Gastroesophageal sphincter (tissue), 4 donors: ENCODE measurements around the gene DAP. TPM values are rescaled to one million over a fixed set of nuclear protein-coding genes. Genes with fewer than 3 reads are reported as not detected.

Experiments
- ATAC-seq: fragments of 150-250 bp; one replicate; pipeline ENCODE4 v1.9.1; 2016; ENCODE audit warnings: mild to moderate bottlenecking, moderate library complexity
- H3K27ac ChIP-seq, 4 donors: fragments of 200-600 bp; sonication (generic) in 3 of 4; 1 replicate in 3 of 4; 2 replicates in 1 of 4; pipeline ENCODE4 v1.5.1; 2016 to 2019
- H3K27me3 ChIP-seq: fragments of 200-600 bp; sonication (generic); one replicate; pipeline ENCODE4 v1.5.1; 2019
- H3K36me3 ChIP-seq, 2 donors: fragments of 200-600 bp; sonication (generic); one replicate each; pipeline ENCODE4 v1.5.1; 2019; ENCODE audit warnings: control low read depth in 1 of 2
- H3K4me1 ChIP-seq, 3 donors: fragments of 200-600 bp; sonication (generic); 1 replicate in 2 of 3; 2 replicates in 1 of 3; pipeline ENCODE4 v1.5.1; 2016 to 2019; ENCODE audit warnings: control low read depth in 2 of 3
- H3K4me3 ChIP-seq, 2 donors: fragments of 200-600 bp; sonication (generic); one replicate each; pipeline ENCODE4 v1.5.1; 2019; ENCODE audit warnings: mild to moderate bottlenecking in 1 of 2, moderate library complexity in 1 of 2
- H3K9me3 ChIP-seq, 3 donors: fragments of 200-600 bp; sonication (generic); one replicate each; pipeline ENCODE4 v1.5.1; 2017 to 2019; ENCODE audit warnings: control low read depth in 2 of 3
- EP300 ChIP-seq: sonication (generic); formaldehyde crosslinking; IDR thresholded peaks from one replicate; pipeline ENCODE4 v1.6.1; 2017; ENCODE audit warnings: antibody characterized with exemption, mild to moderate bottlenecking
- POLR2A ChIP-seq, 2 donors: fragments of 450-650 bp; IDR thresholded peaks; one replicate each; pipeline ENCODE4 v1.6.1; 2017; ENCODE audit warnings: antibody characterized with exemption in 2 of 2, mild to moderate bottlenecking in 2 of 2, moderate library complexity in 1 of 2
- POLR2AphosphoS5 ChIP-seq: sonication (generic); formaldehyde crosslinking; IDR thresholded peaks from one replicate; pipeline ENCODE4 v1.6.1; 2017; ENCODE audit warnings: antibody characterized with exemption
- WGBS, 2 donors: methylation state at CpG; one replicate each; pipeline ENCODE4 v1.1.5; 2018; ENCODE audit warnings: low coverage in 1 of 2; 5-methylcytosine and 5-hydroxymethylcytosine counted together
- total RNA-seq, 4 donors: library from RNA; depleted of rRNA; stranded (reverse); fragments of >200 nt; gene quantifications; one replicate each; pipeline ENCODE4 v1.1.0, GENCODE V29; 2016
- TF ChIP-seq, protein P1 (sequence below), 4 experiments: fragments of 200-600 bp in 2 of 4; fragments of 450-650 bp in 2 of 4; sonication (generic) in 1 of 4; IDR thresholded peaks; one replicate each; pipeline ENCODE4 v1.5.1; 2017 to 2019; ENCODE audit warnings: antibody characterized with exemption in 4 of 4, mild to moderate bottlenecking in 2 of 4, moderate library complexity in 2 of 4

The DAP gene
- total RNA-seq, 4 donors from 2014 or later: 21.8 to 41.9 (median 36.0) TPM

DNA sequence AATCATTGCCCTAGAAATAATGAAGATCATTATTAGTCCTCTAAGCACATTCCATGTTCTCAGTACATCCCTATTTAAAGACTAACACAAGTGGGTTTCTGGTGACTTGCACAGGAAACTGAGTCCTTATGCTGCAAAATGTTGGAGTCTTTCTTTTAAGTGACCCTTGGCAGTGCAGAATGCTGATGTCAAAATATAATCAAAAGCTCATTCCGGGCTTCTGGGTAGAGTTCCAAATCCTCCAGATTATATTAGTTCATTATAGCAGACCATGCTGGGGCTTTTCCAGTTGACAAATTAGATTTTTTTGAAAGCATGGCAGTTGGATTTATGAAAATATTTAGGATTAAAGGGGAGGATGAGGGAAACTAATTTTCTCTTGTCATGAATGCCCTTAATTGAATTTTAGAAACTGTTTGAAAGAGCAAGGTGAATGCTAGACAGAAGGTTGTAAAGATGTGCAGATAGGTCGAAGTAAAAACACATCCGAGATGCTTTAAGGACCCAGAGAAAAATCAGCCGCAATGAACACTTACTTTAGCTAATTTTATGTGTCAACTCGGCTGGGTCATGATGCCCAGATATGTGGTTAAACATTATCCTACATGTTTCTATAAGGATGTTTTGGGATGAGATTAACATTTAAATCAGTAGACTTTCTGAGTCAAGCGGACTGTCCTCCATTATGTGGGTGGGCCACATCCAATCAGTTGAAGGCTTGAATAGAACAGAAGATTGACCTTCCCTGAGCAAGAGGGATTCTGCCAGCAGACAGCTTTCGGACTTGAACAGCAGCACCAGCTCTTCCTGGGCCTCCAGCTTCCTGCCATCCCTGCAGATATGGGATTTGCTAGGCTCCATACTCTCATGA, 88.7 kb downstream of the DAP start:
- Histone ChIP-seq H3K9me3 (peaks cover 0 to 6% (median 0%) of the 10 kb centered on the region in 3 donors), H3K4me1 (no peaks in the 10 kb centered on the region), H3K27me3 (peaks cover 6% of the 10 kb centered on the region), H3K36me3 (peaks cover 0 to 3% of the 10 kb centered on the region in 2 donors), H3K27ac (no peak overlapping the region), H3K4me3 (no peak overlapping the region)
- no peak for TF ChIP-seq POLR2A (IDR thresholded peaks at IDR 0.05)
- TF ChIP-seq, protein P1, sequence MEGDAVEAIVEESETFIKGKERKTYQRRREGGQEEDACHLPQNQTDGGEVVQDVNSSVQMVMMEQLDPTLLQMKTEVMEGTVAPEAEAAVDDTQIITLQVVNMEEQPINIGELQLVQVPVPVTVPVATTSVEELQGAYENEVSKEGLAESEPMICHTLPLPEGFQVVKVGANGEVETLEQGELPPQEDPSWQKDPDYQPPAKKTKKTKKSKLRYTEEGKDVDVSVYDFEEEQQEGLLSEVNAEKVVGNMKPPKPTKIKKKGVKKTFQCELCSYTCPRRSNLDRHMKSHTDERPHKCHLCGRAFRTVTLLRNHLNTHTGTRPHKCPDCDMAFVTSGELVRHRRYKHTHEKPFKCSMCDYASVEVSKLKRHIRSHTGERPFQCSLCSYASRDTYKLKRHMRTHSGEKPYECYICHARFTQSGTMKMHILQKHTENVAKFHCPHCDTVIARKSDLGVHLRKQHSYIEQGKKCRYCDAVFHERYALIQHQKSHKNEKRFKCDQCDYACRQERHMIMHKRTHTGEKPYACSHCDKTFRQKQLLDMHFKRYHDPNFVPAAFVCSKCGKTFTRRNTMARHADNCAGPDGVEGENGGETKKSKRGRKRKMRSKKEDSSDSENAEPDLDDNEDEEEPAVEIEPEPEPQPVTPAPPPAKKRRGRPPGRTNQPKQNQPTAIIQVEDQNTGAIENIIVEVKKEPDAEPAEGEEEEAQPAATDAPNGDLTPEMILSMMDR (IDR thresholded peaks at IDR 0.05): no peak
- TF ChIP-seq EP300: no peak
- no peak for TF ChIP-seq POLR2AphosphoS5
- ATAC-seq: no peak
- 75 to 77% methylated on average over 7 of the region's 7 CpGs for WGBS, 2 donors

DNA sequence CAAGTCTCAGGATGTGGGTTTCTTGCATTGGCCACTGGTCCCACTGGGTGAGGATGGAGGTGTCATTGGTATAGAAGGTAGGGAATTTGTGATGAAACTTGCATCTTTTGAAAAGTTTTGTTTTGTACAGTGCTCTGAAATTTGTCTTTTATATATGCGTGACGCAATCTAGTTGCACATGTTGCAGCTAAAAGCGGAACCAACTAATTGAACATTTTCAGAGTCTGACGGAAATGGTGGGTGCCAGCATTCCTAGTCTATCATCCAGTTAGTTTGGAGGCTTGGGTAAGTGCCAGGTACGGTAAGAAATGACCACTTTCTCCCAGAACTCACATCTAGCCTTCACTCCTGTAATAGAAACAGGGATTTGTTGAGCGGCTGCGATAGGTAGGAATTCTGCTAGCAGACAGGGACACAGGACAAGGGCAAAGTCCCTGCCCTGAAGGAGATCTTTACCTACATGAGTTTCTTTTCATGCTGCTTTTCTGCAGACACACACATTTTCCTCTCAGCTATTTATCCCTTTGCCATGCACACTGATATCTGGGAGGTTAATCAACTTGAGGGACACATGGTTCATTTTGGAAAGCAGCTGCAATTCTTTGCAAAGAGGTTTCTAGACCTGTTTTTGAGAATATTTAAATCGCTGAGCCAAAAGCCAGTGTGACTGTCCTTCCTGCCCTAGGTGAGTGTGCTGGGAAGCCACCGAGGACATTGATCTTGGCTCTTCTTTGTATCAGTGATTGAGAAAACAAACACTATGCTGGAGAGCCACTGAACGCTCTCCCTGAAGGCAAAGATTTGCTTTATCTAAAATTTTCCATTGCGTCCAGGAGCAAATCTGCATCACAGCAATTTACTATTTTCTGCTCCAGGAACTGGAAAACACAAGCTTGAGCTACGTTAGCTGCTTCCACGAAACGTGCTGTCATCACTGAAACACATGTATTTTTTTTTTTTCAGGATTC, 89.7 kb downstream of the DAP start:
- H3K4me3 ChIP-seq: no peak overlapping the region
- H3K36me3 ChIP-seq: no peaks in the 10 kb centered on the region
- WGBS, 2 donors: 42 to 52% methylated on average over 10 to 14 of the region's 14 CpGs
- no peak for ATAC-seq
- peaks cover 6% of the 10 kb centered on the region for H3K27me3 ChIP-seq
- H3K4me1 ChIP-seq: no peaks in the 10 kb centered on the region
- no peak for TF ChIP-seq POLR2AphosphoS5
- H3K27ac ChIP-seq: no peak overlapping the region
- H3K9me3 ChIP-seq: no peaks in the 10 kb centered on the region

DNA sequence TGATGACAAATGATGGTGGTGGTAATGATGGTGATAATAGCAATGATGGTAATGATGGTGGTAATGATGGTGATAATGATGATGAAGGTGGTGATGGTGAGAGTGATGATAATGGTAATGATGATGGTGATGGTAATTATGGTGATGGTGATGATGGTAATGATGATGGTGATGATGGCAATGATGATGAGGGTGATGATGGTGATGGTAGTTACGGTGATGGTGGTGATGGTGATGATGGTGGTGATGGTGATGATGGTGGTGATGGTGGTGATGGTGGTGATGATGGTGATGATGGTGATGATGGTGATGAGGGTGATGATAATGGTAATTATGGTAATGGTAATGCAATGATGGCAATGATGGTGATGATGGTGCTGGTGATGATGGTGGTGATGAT, 91.1 kb downstream of the DAP start:
- no peaks in the 10 kb centered on the region for H3K36me3 ChIP-seq
- no peaks in the 10 kb centered on the region for H3K4me1 ChIP-seq
- no peak overlapping the region for H3K4me3 ChIP-seq
- TF ChIP-seq EP300 (no peak), POLR2AphosphoS5 (no peak), POLR2A (IDR thresholded peaks at IDR 0.05) (no peak)
- TF ChIP-seq, protein P1 (IDR thresholded peaks at IDR 0.05): no peak
- WGBS, 2 donors: 47 to 100% methylated on average over 1 of the region's 1 CpG
- H3K27ac ChIP-seq: no peak overlapping the region
- no peaks in the 10 kb centered on the region for H3K9me3 ChIP-seq
- ATAC-seq: no peak
- H3K27me3 ChIP-seq: no peaks in the 10 kb centered on the region

DNA sequence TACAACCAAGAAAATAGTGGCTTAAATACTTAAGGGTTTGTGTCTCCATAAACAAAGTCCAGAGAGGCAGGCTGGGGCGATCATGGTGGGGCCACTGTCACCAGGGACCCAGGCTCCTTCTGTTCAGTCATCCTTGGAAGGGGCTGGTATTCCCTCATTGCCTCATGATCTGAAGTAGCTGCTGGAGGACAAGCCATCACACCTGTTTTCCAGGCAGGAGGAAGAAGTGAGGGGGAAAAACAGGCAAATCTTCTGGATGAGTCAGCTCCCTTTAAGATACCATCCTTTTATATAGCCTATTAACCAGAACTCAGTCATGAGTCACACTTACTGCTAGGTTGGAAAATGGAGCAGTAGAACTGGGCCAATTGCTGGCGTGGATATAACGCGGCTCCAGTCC, 92.3 kb downstream of the DAP start:
- 80 to 87% methylated on average over 4 of the region's 4 CpGs for WGBS, 2 donors
- H3K27ac ChIP-seq: no peak overlapping the region
- H3K4me3 ChIP-seq: no peak overlapping the region
- no peak for ATAC-seq
- no peaks in the 10 kb centered on the region for H3K9me3 ChIP-seq
- H3K4me1 ChIP-seq: peaks cover 0 to 2% (median 0%) of the 10 kb centered on the region in 3 donors
- no peaks in the 10 kb centered on the region for H3K27me3 ChIP-seq
- TF ChIP-seq, protein P1 (IDR thresholded peaks at IDR 0.05): no peak
- TF ChIP-seq POLR2A (IDR thresholded peaks at IDR 0.05) (no peak), EP300 (no peak), POLR2AphosphoS5 (no peak)
- no peaks in the 10 kb centered on the region for H3K36me3 ChIP-seq

DNA sequence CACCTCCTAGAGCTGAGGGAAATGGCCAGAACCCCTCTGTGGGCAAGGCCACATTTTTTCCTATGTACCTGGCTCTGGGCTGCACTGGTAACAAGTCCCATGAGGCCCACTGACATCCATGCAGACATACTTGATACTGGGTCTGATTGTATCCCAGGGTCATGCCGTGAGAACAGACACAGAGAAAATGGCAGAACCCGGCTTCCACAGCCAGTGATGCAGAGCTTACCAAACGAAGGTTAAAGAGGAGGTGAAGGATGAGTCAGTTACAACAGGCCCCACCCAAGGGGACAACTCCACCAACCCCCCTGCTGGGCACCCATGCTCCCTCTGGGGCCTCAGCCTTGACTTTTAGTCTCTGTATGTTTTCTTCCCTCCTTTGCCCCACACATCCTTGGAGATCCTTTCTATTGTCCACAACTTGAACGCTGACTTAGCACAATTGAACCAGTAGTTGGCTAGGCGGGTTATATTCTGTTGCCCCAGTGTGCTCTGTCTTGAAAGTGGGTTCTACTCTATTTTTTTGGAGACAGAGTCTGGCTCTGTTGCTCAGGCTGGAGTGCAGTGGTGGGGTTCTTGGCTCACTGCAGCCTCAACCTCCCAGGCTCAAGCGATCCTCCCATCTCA, 93.5 kb downstream of the DAP start:
- Histone ChIP-seq H3K4me3 (no peak overlapping the region), H3K4me1 (peaks cover 0 to 7% (median 0%) of the 10 kb centered on the region in 3 donors), H3K27ac (no peak overlapping the region), H3K36me3 (no peaks in the 10 kb centered on the region), H3K9me3 (no peaks in the 10 kb centered on the region), H3K27me3 (no peaks in the 10 kb centered on the region)
- TF ChIP-seq POLR2AphosphoS5 (no peak), POLR2A (IDR thresholded peaks at IDR 0.05) (no peak), EP300 (no peak)
- TF ChIP-seq, protein P1 (IDR thresholded peaks at IDR 0.05): no peak
- no peak for ATAC-seq
- 76% methylated on average over 4 of the region's 6 CpGs; no CpG with 5 or more reads in 1 of the 2 donors for WGBS, 2 donors
